HepG2 (cell line): ENCODE data around the gene TMIGD2. TPM values are rescaled to one million over a fixed set of nuclear protein-coding genes. Genes with fewer than 3 reads are reported as not detected.

Experiments used
- JUN ChIP-seq: sonication (generic); formaldehyde crosslinking; IDR thresholded peaks from 2 replicates; pipeline ENCODE4 v1.4.0; 2020; ENCODE audit warnings: mild to moderate bottlenecking, missing genetic modification reagents
- KDM1A ChIP-seq: IDR thresholded peaks from 2 replicates; pipeline ENCODE4 v1.6.1; 2016; ENCODE audit warnings: missing compliant biosample characterization
- MXI1 ChIP-seq: IDR thresholded peaks from 3 replicates; pipeline ENCODE4 v1.6.1; 2012; ENCODE audit warnings: low read depth, low read length, inconsistent platforms, borderline replicate concordance
- RAD21 ChIP-seq: fragments of 450-650 bp; formaldehyde crosslinking; IDR thresholded peaks from 2 replicates; pipeline ENCODE4 v1.5.0; 2020; ENCODE audit warnings: mild to moderate bottlenecking
- RBM39 ChIP-seq: fragments of 200-400 bp; formaldehyde crosslinking; IDR thresholded peaks from one replicate; pipeline ENCODE4 v1.6.1; 2018; ENCODE audit warnings: antibody characterized with exemption, mild to moderate bottlenecking, low read depth, low read length; ENCODE audit not compliant: poor library complexity, severe bottlenecking
- U2AF1 ChIP-seq: fragments of 200-400 bp; formaldehyde crosslinking; optimal IDR thresholded peaks from 2 replicates; pipeline ENCODE3; 2017; ENCODE audit warnings: mild to moderate bottlenecking, low read depth, low read length
- YEATS4 ChIP-seq: sonication (generic); formaldehyde crosslinking; IDR thresholded peaks from 2 replicates; pipeline ENCODE4 v1.4.0; 2020; ENCODE audit warnings: missing genetic modification reagents, borderline replicate concordance
- ZFP1 ChIP-seq: IDR thresholded peaks from 2 replicates; pipeline ENCODE4 v1.6.1; 2016
- ZNF160 ChIP-seq: sonication (generic); formaldehyde crosslinking; IDR thresholded peaks from 2 replicates; pipeline ENCODE4 v1.8.0; 2022; ENCODE audit warnings: mild to moderate bottlenecking, inconsistent platforms, missing genetic modification reagents
- ZNF34 ChIP-seq: sonication (generic); formaldehyde crosslinking; IDR thresholded peaks from 2 replicates; pipeline ENCODE4 v1.4.0; 2020; ENCODE audit warnings: mild to moderate bottlenecking, missing genetic modification reagents, borderline replicate concordance
- ZNF563 ChIP-seq: sonication (generic); formaldehyde crosslinking; IDR thresholded peaks from 2 replicates; pipeline ENCODE4 v1.8.0; 2022; ENCODE audit warnings: mild to moderate bottlenecking, moderate library complexity, missing genetic modification reagents
- ZNF670 ChIP-seq: sonication (generic); formaldehyde crosslinking; IDR thresholded peaks from 2 replicates; pipeline ENCODE4 v1.8.0; 2022; ENCODE audit warnings: mild to moderate bottlenecking, missing genetic modification reagents, borderline replicate concordance
- ZNF788 ChIP-seq: sonication (generic); formaldehyde crosslinking; IDR thresholded peaks from 2 replicates; pipeline ENCODE4 v1.5.0; 2020; ENCODE audit warnings: mild to moderate bottlenecking, missing genetic modification reagents, borderline replicate concordance
- ZSCAN29 ChIP-seq: sonication (generic); formaldehyde crosslinking; conservative IDR thresholded peaks from 2 replicates; pipeline ENCODE4 v1.4.0; 2020; ENCODE audit warnings: mild to moderate bottlenecking, missing genetic modification reagents
- ZSCAN31 ChIP-seq: sonication (generic); formaldehyde crosslinking; IDR thresholded peaks from 2 replicates; pipeline ENCODE4 v1.5.0; 2020; ENCODE audit warnings: low read depth, mild to moderate bottlenecking, missing genetic modification reagents
- polyA plus RNA-seq, 8 experiments: library from polyadenylated mRNA; depleted of rRNA in 3 of 8; stranded (reverse) in 7 of 8; unstranded in 1 of 8; fragments of >200 nt; fragmentation: Illumina TruSeq in 4 of 8; extraction: Trizol in 4 of 8; gene quantifications; 2 replicates each; pipeline versions ENCODE4 v1.2.1 to v1.2.3, GENCODE V29; 2011 to 2016; ENCODE audit warnings: low read depth in 4 of 8, missing spikeins in 1 of 8, mixed read lengths in 1 of 8; ENCODE audit not compliant: insufficient read depth in 1 of 8
- total RNA-seq, 5 experiments: library from RNA; depleted of rRNA; stranded (reverse); fragments of >200 nt; fragmentation: Illumina TruSeq; extraction: Trizol; gene quantifications; 2 replicates each; pipeline ENCODE4 v1.2.3, GENCODE V29; 2016; ENCODE audit warnings: low read depth in 1 of 5
- TF ChIP-seq, protein P1 (sequence below): sonication (generic); formaldehyde crosslinking; IDR thresholded peaks from 2 replicates; pipeline ENCODE4 v1.4.0; 2020; ENCODE audit warnings: mild to moderate bottlenecking, low read depth, missing genetic modification reagents
- TF ChIP-seq, protein P2 (sequence below): IDR thresholded peaks from 2 replicates; pipeline ENCODE4 v1.6.1; 2016; ENCODE audit warnings: low read depth, control low read depth
- TF ChIP-seq, protein P3 (sequence below): sonication (generic); formaldehyde crosslinking; IDR thresholded peaks from 2 replicates; pipeline ENCODE4 v1.4.0; 2020; ENCODE audit warnings: mild to moderate bottlenecking, missing genetic modification reagents
- TF ChIP-seq, protein P4 (sequence below): sonication (generic); formaldehyde crosslinking; conservative IDR thresholded peaks from 2 replicates; pipeline ENCODE4 v1.8.1; 2023; ENCODE audit warnings: missing genetic modification reagents
- TF ChIP-seq, protein P5 (sequence below): sonication (generic); formaldehyde crosslinking; IDR thresholded peaks from 2 replicates; pipeline ENCODE4 v1.8.1; 2022; ENCODE audit warnings: mild to moderate bottlenecking, missing genetic modification reagents

TMIGD2 gene
- total and polyA plus RNA-seq, 2 of the 13 experiments (the other 11 are each of a cell fraction or from before 2014, with no cell fraction given) = 0.11 to 1.0 TPM

DNA sequence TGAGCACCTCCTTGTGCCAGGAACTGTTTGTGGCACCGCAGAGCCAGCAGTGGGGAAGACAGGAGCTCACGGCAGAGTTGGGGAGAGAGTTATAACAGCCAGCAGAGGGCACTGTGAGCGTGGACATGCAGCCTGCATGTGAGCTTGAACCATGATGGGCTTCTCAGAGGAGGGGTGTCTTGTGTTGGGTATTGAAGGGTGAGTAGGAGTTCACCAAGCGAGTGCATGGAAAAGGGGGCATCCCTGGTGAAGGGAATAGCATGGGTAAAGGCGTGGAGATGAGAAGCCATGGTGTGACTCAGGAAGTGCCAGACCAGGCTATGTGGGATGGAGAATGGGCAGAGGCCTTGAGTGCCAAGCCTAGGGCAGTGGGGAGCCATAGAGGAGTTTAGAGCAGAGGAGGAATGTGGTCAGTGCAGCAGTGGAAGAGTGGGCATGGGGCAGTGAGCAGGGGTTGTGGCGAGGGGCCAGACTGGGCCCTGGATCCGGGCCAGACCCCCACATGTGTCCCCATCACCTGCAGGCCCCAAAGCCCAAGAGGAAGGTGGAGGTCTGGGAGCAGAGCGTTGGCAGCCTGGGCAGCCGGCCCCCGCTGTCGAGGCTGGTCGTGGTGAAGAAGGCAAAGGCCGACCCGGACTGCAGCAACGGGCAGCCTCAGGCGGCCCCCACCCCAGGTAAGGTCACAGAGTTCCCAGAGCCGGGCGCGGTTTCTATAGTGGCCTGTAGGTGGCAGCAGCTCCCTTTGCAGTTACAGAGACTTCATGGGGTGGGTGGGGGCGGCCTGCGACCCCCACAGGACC is 34.9 kb downstream of the TMIGD2 start (continued):
- TF ChIP-seq, protein P1, sequence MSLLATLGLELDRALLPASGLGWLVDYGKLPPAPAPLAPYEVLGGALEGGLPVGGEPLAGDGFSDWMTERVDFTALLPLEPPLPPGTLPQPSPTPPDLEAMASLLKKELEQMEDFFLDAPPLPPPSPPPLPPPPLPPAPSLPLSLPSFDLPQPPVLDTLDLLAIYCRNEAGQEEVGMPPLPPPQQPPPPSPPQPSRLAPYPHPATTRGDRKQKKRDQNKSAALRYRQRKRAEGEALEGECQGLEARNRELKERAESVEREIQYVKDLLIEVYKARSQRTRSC (CRISPR knock-in tag) = no peak
- TF ChIP-seq, protein P2, sequence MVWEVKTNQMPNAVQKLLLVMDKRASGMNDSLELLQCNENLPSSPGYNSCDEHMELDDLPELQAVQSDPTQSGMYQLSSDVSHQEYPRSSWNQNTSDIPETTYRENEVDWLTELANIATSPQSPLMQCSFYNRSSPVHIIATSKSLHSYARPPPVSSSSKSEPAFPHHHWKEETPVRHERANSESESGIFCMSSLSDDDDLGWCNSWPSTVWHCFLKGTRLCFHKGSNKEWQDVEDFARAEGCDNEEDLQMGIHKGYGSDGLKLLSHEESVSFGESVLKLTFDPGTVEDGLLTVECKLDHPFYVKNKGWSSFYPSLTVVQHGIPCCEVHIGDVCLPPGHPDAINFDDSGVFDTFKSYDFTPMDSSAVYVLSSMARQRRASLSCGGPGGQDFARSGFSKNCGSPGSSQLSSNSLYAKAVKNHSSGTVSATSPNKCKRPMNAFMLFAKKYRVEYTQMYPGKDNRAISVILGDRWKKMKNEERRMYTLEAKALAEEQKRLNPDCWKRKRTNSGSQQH (CRISPR knock-in tag) = 0 out of 2 replicates have a peak, but pooled peaks have one; percentile 33
- TF ChIP-seq ZSCAN31 (CRISPR knock-in tag) (no peak), RBM39 (no peak), MXI1 (no peak), ZNF34 (CRISPR knock-in tag) (no peak), ZNF788 (no peak), ZNF563 (CRISPR knock-in tag) (no peak), ZNF670 (CRISPR knock-in tag) (no peak), ZSCAN29 (CRISPR knock-in tag) (no peak), KDM1A (CRISPR knock-in tag) (no peak), U2AF1 (peak; percentile 45), RAD21 (CRISPR knock-in tag) (peak; percentile 72), YEATS4 (CRISPR knock-in tag) (no peak), JUN (CRISPR knock-in tag) (no peak), ZNF160 (CRISPR knock-in tag) (no peak), ZFP1 (no peak)
- TF ChIP-seq, protein P3, sequence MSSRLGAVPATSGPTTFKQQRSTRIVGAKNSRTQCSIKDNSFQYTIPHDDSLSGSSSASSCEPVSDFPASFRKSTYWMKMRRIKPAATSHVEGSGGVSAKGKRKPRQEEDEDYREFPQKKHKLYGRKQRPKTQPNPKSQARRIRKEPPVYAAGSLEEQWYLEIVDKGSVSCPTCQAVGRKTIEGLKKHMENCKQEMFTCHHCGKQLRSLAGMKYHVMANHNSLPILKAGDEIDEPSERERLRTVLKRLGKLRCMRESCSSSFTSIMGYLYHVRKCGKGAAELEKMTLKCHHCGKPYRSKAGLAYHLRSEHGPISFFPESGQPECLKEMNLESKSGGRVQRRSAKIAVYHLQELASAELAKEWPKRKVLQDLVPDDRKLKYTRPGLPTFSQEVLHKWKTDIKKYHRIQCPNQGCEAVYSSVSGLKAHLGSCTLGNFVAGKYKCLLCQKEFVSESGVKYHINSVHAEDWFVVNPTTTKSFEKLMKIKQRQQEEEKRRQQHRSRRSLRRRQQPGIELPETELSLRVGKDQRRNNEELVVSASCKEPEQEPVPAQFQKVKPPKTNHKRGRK (CRISPR knock-in tag) = no peak
- TF ChIP-seq, protein P4, sequence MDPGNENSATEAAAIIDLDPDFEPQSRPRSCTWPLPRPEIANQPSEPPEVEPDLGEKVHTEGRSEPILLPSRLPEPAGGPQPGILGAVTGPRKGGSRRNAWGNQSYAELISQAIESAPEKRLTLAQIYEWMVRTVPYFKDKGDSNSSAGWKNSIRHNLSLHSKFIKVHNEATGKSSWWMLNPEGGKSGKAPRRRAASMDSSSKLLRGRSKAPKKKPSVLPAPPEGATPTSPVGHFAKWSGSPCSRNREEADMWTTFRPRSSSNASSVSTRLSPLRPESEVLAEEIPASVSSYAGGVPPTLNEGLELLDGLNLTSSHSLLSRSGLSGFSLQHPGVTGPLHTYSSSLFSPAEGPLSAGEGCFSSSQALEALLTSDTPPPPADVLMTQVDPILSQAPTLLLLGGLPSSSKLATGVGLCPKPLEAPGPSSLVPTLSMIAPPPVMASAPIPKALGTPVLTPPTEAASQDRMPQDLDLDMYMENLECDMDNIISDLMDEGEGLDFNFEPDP (CRISPR knock-in tag) = no peak
- TF ChIP-seq, protein P5, sequence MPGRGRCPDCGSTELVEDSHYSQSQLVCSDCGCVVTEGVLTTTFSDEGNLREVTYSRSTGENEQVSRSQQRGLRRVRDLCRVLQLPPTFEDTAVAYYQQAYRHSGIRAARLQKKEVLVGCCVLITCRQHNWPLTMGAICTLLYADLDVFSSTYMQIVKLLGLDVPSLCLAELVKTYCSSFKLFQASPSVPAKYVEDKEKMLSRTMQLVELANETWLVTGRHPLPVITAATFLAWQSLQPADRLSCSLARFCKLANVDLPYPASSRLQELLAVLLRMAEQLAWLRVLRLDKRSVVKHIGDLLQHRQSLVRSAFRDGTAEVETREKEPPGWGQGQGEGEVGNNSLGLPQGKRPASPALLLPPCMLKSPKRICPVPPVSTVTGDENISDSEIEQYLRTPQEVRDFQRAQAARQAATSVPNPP (CRISPR knock-in tag) = no peak
